ENCODE results near the gene TIMP4.

DNA sequence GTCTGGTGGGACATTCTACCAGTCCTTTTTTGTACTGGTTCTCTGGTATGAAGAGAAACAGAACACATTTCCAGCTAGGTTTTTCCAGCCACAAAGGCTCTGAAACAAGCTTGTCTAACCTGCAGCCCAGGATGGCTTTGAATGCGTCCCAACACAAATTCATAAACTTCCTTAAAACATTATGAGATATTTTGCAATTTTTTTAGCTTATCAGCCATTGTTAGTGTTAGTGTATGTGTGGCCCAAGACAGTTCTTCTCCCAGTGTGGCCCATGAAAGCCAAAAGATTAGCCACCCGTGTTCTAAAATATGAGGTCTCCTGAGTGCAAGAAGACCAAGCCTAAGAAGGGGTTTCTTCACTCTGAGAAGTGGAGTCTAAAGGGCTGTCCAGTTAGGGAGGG is 18.4 kb upstream of the TIMP4 start:
- TF ChIP-seq, protein P1, sequence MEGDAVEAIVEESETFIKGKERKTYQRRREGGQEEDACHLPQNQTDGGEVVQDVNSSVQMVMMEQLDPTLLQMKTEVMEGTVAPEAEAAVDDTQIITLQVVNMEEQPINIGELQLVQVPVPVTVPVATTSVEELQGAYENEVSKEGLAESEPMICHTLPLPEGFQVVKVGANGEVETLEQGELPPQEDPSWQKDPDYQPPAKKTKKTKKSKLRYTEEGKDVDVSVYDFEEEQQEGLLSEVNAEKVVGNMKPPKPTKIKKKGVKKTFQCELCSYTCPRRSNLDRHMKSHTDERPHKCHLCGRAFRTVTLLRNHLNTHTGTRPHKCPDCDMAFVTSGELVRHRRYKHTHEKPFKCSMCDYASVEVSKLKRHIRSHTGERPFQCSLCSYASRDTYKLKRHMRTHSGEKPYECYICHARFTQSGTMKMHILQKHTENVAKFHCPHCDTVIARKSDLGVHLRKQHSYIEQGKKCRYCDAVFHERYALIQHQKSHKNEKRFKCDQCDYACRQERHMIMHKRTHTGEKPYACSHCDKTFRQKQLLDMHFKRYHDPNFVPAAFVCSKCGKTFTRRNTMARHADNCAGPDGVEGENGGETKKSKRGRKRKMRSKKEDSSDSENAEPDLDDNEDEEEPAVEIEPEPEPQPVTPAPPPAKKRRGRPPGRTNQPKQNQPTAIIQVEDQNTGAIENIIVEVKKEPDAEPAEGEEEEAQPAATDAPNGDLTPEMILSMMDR (IDR thresholded peaks at IDR 0.05): no peak
- TF ChIP-seq POLR2A (IDR thresholded peaks at IDR 0.05): no peak

All from transverse colon (tissue), 3 donors.